Stimulated activated CD4-positive, alpha-beta T cell treated with anti-CD3 and anti-CD28 coated beads, Interleukin-12 subunit alpha, Interleukin-12 subunit beta, amount 100 ng/mL, for 48 hours (primary cell): ENCODE measurements around the gene FLOT2.
"Not testable (repeated sequence)": the region's sequence is repeated elsewhere in the genome, so short reads cannot be mapped to it uniquely, and the experiment has no call there.

ENCODE experiments used
- DNase-seq, 3 donors: peaks; one replicate each; pipeline ENCODE4 v3.0.0-alpha.2; 2020; ENCODE audit warnings: low read depth in 2 of 3, low spot score in 1 of 3

FLOT2 gene

DNA sequence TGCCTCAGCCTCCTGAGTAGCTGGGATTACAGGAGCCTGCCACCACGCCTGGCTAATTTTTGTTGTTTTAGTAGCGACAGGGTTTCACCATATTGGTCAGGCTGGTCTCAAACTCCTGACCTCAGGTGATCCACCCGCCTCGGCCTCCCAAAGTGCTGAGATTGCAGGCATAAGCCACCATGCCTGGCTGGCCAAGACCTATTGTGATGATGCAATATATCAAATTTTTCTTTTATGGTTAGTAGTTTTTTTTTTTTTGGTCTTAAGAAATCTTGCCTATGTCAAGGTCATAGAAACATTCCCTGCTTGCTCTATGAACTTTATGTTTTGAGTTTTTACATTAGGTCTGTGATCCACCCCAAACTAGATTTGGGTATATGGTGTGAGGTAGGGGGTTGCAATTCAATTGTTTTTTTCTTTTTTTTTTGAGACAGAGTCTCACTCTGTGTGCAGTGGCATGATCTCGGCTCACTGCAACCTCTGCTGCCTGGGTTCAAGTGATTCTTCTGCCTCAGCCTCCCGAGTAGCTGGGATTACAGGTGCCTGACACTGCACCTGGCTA lies 20.3 kb downstream of the FLOT2 start:
- DNase-seq = not testable (repeated sequence)

GRCh38 chr17:28875848-28876550 lies 21.5 kb downstream of the FLOT2 start:
- DNase-seq = peak in 1 of 3 donors; percentile 9

- no peak for DNase-seq
Observed at GRCh38 chr17:28874750-28875149, 22.8 kb downstream of the FLOT2 start.

- DNase-seq = no peak
Observed at GRCh38 chr17:28873839-28874238, 23.7 kb downstream of the FLOT2 start.

GRCh38 chr17:28871056-28871579 lies 26.4 kb downstream of the FLOT2 start:
- DNase-seq = peak in 1 of 3 donors; percentile 27

DNA sequence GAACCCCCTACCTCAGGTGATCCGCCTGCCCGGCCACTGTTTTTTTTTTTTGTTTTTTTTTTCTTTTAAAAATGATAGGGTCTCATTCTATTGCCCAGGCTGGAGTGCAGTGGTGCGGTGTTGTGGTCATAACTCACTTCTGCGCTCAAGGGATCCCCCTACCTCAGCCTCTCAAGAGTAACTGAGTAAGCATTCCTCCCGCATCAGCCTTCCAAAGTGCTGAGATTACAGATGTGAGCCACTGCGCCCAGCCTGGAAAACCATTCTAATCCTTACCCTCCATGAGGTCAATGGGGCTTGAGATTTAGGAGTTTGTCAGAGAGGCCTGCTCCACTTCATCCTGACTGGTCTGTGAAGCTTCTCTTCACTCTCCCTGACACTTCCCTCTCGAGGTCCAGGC lies 30.3 kb downstream of the FLOT2 start:
- no peak for DNase-seq

DNA sequence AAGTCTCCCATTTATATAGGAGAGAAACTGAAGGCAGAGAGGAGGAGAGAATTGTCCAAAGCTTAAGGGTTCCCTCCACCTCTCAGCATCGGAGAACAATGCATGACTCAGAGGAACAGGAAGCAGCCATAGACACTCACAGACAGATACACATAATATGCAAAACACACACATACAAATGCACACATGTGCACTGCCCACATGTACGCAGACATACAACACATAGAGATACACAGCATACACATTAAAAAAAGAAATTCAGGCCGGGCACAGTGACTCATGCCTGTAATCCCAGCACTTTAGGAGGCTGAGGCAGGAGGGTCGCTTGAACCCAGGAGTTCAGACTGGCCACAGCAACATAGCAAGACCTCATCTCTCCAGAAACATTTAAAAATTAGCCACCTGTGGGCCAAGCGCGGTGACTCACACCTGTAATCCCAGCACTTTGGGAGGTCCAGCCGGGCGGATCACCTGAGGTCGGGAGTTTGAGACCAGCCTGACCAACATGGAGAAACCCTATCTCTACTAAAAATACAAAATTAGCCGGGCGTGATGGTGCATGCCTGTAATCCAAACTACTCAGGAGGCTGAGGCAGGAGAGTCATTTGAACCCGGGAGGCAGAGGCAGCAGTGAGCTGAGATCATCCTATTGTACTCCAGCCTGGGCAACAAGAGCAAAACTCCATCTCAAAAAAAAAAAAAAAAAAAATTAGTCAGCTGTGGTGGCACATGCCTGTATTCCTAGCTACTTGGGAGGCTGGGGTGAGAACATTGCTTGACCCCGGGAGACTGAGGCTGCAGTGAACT lies 31.4 kb downstream of the FLOT2 start:
- no peak for DNase-seq

DNA sequence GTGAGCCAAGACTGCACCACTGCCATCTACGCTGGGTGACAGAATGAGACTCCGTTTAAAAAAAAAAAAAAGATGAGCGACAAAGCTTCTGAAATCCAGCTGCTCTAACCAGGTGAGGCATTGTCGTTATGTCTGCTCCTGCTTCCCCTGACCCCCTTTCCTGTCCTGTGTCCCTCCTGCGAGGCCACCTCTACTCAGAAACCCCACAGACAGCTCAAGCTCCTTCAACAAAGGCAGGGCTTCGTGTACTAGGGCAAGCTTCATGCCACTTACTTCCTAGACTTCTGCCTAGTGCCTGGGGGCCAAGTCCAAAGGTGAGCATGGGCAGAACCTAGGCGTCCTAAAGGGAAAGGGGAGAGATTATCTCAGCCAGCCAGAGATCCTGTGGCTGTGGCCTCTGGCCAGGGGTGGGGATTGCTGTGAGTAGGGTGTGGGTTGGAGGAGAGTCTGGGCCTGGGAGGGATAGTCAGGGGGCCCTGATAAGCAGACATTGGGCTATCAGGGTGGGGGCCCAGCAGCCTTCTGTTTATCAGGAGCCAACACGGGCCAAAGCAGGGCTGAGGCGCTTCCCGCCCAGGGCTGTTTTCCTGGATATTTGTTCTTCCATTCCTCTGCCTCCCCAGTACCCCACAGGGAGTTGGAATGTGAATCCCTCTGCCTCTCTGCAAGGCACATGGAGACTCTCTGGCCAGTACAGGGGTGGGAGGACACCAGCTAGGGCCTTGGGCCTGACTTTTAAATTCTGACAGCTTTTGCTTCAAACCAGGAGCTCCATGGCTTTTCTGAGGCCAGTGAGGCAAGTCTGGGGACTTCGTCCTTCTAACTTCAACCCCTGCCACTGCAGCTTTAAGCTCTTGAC lies 32.3 kb downstream of the FLOT2 start:
- DNase-seq = no peak

GRCh38 chr17:28863953-28864352 lies 33.6 kb downstream of the FLOT2 start:
- DNase-seq = no peak

DNA sequence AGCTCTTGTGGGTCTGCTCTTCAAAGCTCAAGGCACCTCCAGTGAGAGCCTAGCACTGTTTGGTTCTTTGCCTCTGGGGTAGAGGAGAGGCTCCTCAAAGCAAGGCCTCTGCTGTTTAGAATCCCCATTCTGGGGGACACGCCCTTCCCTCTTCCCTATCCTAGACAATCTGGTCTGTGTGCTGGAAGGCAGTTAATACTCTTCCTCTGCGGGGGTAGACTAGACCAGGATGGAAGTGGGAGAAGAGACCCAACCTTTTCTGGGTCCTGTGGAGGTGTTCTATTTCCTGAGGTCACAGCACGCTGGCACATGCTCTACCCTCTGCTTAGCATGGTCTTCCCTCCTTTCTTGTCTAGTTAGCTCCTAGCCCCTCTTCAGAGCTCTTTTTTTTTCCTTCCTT lies 35.0 kb downstream of the FLOT2 start:
- no peak for DNase-seq

GRCh38 chr17:28861393-28862203 lies 35.9 kb downstream of the FLOT2 start:
- no peak for DNase-seq

DNA sequence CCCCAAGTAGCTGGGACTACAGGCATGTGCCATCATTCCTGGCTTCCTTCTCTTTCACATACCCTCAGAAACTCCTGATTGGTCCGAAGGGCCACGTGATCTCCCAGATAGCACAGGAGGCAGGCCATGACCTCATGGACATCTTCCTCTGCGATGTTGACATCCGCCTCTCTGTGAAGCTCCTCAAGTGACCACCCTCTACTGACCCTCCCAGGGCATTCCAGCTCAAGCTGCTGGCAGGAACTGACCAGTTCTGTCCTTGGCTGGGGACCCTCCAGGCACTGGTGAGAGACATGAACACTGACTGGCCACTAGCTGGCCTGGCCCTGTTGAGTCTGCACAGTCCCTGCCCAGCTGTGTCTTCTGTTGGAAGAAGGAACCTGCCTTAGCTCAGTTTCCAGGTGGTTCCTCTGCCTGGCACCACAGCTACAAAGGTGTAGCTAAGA lies 37.1 kb downstream of the FLOT2 start:
- no peak for DNase-seq

DNA sequence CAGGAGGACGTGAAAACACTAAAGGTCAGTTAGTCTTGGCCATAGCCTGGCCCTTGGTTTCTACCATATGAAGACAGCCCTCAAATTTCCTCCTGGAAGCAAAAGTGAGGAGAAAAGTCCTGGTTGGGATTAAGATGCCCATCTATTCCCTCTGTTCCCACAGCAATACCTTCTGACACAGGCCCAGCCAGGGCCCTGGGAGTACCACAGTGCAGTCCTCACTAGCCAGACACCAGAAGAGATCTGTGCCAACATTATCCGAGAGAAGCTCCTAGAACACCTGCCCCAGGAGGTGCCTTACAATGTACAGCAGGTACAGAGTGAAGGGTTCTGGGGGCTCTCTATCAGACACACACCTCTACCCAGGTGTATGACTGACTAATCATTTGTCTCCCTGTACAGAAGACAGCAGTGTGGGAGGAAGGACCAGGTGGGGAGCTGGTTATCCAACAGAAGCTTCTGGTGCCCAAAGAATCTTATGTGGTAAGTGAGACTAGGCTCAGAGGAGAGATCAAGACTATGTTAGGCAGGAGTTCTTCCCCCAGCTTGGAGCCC lies 38.7 kb downstream of the FLOT2 start:
- no peak for DNase-seq

- DNase-seq = no peak
Observed at GRCh38 chr17:28857905-28858800, 39.4 kb downstream of the FLOT2 start.

DNA sequence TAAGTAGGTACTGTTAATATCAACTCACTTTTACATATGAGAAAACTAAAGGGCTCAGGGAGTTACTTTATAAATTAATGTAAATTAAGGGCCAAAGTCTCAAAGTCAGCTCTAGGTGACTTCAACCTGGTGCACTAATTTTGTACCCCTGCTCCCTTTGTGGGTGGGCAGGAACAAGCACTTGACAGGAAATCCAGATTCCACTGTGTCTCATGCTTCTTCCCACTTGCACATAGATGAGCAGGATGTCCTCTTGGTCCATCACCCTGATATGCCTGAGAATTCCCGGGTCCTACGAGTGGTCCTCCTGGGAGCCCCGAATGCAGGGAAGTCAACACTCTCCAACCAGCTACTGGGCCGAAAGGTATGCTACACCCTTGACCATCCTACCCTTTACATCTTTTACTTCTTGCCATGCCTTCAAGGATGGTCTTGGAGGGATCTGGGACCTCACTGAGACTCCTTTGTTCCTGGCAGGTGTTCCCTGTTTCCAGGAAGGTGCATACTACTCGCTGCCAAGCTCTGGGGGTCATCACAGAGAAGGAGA lies 41.4 kb downstream of the FLOT2 start:
- no peak for DNase-seq

GRCh38 chr17:28855336-28855679 lies 42.2 kb downstream of the FLOT2 start:
- no peak for DNase-seq

GRCh38 chr17:28854457-28855335 lies 42.8 kb downstream of the FLOT2 start, which contains the start of gene ERAL1:
Gene ERAL1, plus strand, starts transcription at chr17:28855016. Its CDS starts 19 bp downstream, at chr17:28855035.
- peak; percentile 75 to 80 (median 75) for DNase-seq

DNA sequence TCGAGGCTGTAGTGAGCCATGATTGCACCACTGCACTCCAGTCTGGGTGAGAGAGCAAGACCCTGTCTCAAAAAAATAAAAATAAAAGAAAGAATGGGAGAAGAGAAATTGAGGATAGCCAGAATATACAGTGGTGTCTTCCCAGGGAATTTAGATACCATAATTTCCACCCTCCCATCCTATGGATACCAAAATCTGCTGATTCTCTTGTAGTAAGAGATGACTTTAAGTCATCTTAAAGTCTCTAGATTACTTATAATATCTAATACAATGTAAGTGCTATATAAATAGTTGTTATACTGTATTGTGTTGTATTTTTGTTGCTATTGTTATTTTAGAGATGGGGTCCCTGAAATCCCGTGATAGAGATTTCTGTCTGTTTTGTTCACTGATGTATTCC lies 44.2 kb downstream of the FLOT2 start:
- DNase-seq = no peak
